Measurements from ENCODE around the gene CBY2. TPM values are rescaled to one million over a fixed set of nuclear protein-coding genes. Genes with fewer than 3 reads are reported as not detected.

Gene CBY2
- total and polyA plus RNA-seq, 8 donors = not detected

- no peaks in the 10 kb centered on the region for H3K9me3 ChIP-seq
- H3K27me3 ChIP-seq = no peaks in the 10 kb centered on the region
- FAIRE-seq = no peak
- 68 to 82% methylated on average over 4 of the region's 4 CpGs for WGBS, 2 donors
- intact Hi-C loops (cut with DNase I) = no loop called here
- H3K27ac ChIP-seq = no peak overlapping the region
- TF ChIP-seq, protein P1, sequence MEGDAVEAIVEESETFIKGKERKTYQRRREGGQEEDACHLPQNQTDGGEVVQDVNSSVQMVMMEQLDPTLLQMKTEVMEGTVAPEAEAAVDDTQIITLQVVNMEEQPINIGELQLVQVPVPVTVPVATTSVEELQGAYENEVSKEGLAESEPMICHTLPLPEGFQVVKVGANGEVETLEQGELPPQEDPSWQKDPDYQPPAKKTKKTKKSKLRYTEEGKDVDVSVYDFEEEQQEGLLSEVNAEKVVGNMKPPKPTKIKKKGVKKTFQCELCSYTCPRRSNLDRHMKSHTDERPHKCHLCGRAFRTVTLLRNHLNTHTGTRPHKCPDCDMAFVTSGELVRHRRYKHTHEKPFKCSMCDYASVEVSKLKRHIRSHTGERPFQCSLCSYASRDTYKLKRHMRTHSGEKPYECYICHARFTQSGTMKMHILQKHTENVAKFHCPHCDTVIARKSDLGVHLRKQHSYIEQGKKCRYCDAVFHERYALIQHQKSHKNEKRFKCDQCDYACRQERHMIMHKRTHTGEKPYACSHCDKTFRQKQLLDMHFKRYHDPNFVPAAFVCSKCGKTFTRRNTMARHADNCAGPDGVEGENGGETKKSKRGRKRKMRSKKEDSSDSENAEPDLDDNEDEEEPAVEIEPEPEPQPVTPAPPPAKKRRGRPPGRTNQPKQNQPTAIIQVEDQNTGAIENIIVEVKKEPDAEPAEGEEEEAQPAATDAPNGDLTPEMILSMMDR (IDR thresholded peaks at IDR 0.05) = no peak
- no peaks in the 10 kb centered on the region for H3K4me1 ChIP-seq
- no peak for DNase-seq
- H3K4me3 ChIP-seq = no peak overlapping the region
- no peak for ATAC-seq
- no peaks in the 10 kb centered on the region for H3K36me3 ChIP-seq
Observed at GRCh38 chr13:45763419-45763818, 61.3 kb downstream of the CBY2 start.

Other genes with a start within 250 kb of the CBY2 start
- 10 to 100 TPM; 16.4 to 19.9 (median 18.7) TPM for gene COG3, start 237.4 kb upstream of the CBY2 start, total RNA-seq
- gene COG3, start 237.4 kb upstream of the CBY2 start, polyA plus RNA-seq = 10 to 100 TPM; 15.0 to 19.4 TPM
- gene ERICH6B, start 86.6 kb upstream of the CBY2 start, total RNA-seq = not detected
- gene ERICH6B, start 86.6 kb upstream of the CBY2 start, polyA plus RNA-seq = not detected
- under 1 TPM in 1 of 6 donors, not detected in 5; 0.03 TPM for gene SIAH3, start 149.4 kb downstream of the CBY2 start, total RNA-seq
- not detected for gene SIAH3, start 149.4 kb downstream of the CBY2 start, polyA plus RNA-seq